Stimulated activated CD8-positive, alpha-beta memory T cell treated with anti-CD3 and anti-CD28 coated beads, Interleukin-12 subunit alpha, Interleukin-12 subunit beta, amount 100 ng/mL, for 24 hours (primary cell): ENCODE measurements around the gene DNAJC16.
"Not testable (repeated sequence)": the region's sequence is repeated elsewhere in the genome, so short reads cannot be mapped to it uniquely, and the experiment has no call there.

ENCODE experiments used
- DNase-seq: peaks from one replicate; pipeline ENCODE4 v3.0.0-alpha.2; 2020; ENCODE audit errors: extremely low read depth

The DNAJC16 gene

GRCh38 chr1:15526490-15527339 lies at the start of gene DNAJC16:
Gene DNAJC16 (plus strand): TSS chr1:15526848. CDS start chr1:15529106, 2,258 bp downstream.
- peak; percentile 88 for DNase-seq

GRCh38 chr1:15476927-15477326 lies 49.7 kb upstream of the DNAJC16 start:
- no peak for DNase-seq

DNA sequence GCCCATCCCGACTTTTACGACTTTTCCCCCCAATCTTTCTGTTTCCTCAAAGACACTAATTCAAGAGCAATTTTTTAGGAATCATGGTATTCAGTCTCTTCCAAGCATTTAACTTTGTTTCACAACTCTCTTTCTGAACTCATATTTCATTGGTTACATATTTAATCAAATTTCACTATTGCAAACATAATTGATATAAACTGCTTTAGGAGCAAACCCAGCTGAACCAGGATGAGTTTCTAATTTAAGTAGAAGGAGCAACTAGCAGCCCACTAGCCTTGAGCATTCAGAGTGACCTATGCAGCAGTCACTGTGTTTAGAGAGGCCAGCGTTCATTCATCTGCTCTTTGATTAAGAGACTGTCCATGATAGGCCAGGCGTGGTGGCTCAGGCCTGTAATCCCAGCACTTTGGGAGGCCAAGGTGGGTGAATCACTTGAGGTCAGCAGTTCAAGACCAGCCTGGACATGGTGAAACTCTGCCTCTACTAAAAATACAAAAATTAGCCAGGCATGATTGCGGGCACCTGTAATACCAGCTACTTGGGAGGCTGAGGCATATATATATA lies 48.9 kb upstream of the DNAJC16 start:
- no peak for DNase-seq

DNA sequence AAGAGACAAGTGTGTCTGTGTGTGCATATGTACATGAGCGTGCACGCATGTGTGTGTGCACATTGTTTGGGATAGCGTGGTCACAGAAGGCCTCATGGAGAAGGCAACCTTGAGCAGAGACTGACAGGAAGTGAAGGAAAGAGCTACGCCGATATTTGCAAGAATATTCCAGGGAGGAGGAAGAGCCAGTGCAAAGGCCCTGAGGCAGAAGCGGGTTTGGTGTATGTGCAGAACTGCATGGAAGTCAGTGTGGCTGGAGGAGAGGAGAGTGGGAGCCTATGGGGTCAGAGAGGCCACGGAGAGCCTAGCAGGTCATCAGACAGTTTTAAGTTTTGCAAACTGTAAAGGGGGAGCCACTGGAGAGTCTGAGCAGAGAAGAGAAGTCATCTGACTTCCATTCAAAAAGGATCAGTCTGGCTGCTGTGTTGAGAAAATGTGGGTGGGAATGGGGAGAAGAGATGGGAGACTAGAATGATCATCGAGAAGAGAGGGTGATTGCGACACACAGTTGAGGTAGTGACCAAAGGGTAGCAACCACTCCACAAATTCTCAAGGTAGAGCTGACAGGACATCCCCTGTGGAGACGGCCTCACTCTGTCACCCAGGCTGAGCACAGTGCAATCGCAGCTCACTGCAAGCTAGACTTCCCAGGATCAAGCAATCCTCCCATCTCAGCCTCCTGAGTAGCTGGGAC lies 46.8 kb upstream of the DNAJC16 start:
- DNase-seq = no peak

DNA sequence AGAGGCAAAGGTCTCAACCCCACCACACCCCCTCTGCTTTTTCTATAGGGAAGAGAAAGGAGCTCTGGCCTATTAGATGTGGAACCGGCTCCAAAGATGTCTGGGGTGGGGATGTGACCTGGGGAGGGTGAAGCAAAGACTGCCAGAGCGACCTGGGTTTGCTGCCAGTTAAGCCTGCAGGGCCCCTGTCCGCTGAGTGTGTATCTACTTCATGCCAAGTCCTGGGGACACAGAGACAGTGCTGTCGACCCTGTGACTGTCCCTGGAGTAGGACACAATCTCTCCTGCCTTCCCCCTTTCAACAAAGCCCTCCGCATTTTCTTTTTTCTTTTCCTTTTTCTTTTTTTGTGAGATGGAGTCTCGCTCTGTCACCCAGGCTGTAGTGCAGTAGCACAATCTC lies 44.2 kb upstream of the DNAJC16 start:
- DNase-seq = not testable (repeated sequence)

- DNase-seq = not testable (repeated sequence)
These were observed 43.6 kb upstream of the DNAJC16 start for GRCh38 chr1:15482983-15483543.

DNA sequence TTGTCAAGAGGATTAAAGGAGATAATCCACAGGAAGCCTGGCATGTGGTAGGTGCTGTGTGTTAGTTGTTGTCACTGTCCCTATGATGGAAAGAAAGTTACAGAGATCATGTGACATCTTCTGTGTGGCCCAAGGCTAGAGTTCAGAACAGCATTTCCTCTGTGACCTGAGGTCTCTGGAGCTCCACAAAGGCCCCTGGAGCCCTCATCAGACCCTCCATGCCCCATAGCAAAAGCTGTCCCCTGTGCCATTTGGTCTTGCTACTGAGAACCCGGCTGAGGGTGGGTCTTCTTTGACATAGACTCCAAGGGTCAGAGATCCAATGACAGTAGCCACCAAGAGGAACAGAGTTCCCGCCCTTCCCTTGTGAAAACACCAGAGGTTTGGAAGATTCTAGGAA lies 42.7 kb upstream of the DNAJC16 start:
- no peak for DNase-seq

DNA sequence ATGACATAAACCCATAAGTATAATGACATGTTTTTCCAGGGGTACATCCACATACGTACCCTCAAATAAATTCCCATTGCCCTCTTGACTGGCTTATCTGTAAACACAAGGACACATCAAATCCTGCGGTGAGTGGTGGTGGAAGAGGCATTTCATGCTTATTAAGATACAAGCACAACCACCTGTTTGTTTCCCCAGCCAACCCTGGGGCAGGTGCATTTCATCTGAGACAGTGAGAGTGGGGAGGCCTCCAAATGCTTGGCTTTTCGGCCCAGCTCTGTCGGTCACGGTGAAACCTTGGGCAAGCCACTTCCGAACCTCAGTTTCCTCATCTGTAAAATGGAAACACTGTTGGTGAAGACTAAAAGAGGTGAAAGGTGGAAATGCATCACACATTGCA lies 42.2 kb upstream of the DNAJC16 start:
- not testable (repeated sequence) for DNase-seq

DNA sequence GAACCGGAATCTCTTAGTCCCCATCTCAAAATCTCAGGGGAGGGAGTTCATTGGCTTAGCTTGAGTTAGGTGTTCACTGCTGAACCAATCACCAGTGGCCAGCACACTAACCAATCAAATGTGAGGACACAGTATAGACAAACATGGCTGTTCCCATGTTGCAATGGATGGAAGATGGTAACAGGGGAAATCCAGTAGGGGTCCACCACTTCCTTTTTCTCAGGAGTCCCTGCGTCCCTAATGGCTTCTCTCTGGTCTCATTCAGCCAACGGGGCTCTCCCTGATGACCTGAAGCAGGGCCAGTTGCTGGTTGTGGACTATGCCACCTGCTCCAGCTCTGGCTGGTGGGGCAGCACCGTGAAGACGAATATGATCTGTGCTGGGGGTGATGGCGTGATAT lies 41.0 kb upstream of the DNAJC16 start:
- DNase-seq = no peak

- not testable (repeated sequence) for DNase-seq
These were observed 39.6 kb upstream of the DNAJC16 start for GRCh38 chr1:15486844-15487610.

DNA sequence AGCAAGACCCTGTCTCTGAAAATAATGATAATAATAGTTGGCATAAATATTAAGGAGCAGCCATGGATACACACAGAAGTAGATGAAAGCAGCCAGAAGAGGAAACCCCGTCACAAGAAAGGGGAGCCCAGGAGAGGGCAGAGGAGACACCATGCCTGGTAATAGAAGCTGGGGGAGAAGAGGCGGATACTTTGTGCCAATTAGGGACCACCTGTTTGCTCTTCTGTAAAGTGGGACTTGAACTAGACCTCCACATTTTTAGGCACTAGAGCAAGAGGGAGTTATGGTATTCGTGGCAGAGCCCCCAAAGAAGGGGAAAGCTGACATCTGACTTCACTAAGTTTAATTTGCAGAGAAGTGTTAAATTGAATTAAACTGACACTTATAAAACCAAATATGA lies 38.3 kb upstream of the DNAJC16 start:
- no peak for DNase-seq

DNA sequence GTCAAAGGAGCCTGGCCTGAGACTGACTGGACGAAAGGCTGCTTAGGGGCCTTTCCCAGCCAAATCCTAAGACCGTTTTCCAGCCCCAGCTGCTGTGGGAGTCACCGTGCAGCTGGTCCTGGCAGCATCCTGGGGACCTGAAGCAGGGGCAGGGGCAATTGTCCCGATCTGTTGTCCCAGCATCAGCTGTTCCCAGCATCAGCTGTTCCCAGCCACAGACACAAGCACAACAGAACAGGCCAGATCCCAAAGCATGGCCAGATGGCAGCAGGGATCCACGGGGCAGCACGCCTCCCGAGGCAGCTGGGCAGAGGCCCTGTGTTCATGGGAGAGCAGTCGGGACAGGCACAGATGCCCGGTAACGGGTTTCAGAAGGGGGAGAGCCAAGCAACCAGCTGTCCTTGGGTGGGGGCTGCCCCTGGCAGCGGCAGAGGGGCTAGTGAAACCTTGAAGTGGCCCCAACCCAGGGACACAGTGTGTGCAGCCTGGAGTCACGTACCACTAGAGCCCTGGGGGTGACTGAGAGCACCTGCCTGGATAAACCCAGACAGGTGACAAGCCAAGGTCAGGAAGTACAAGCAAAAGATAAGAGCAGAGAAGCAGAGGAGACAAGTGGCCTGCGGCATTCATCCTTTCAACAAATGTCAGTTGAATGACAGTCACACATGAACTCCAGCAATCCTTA lies 37.5 kb upstream of the DNAJC16 start:
- DNase-seq = no peak

- not testable (repeated sequence) for DNase-seq
These were observed 35.6 kb upstream of the DNAJC16 start for GRCh38 chr1:15491010-15491409.

DNA sequence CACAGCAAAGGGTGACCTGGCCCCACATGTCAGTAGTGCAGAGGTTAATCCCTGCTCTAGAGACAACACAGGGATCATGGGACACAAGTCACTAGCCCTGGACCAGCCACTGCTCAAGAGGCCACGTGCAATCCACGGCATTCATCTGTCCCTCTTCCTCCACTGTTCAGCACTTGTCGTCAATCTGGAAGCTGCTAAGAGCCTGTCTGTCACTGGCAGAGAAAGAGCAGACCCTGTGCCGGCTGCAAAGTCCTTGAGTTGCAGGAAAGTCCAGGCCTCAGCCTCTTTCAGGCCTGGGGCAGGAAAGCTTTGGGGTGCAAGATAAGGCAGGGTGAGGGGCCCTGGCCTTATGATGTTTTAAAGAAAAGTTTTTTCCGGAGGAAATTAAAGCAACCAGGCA lies 34.1 kb upstream of the DNAJC16 start:
- no peak for DNase-seq

- no peak for DNase-seq
These were observed 32.7 kb upstream of the DNAJC16 start for GRCh38 chr1:15493869-15494390.

- no peak for DNase-seq
These were observed 26.2 kb upstream of the DNAJC16 start for GRCh38 chr1:15500184-15501178.

- DNase-seq = no peak
These were observed 25.2 kb upstream of the DNAJC16 start for GRCh38 chr1:15501208-15502032.

- DNase-seq = no peak
These were observed 22.2 kb upstream of the DNAJC16 start for GRCh38 chr1:15504436-15504835.

DNA sequence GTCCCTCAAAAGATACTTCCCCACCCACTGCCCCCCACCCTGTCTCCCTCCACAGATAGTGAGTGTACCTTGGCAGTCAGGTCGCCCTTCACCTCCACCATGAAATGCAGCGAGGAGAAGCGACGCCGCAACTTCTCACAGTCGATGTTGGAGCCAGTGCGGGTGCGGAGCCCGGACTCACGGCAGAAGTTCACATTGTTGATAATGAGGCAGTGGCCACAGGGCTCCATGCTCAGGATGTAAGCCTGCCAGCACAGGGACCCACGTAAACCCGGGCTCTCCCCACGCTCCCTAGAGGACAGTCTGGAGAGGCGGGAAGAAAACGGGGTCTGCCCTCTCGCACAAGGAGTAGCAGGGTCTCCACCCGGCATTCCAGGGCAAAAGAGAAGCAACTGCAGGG lies 19.8 kb upstream of the DNAJC16 start:
- DNase-seq = no peak
